Glomerular visceral epithelial cell (primary cell): ENCODE results near the gene SHB.
A peak's percentile ranks its signal among the peaks of the same experiment; 100 is the strongest.

ENCODE experiments used
- DNase-seq: peaks from one replicate; pipeline ENCODE4 v3.0.0-alpha.2; 2016; ENCODE audit errors: extremely low spot score

Gene SHB

GRCh38 chr9:38068701-38069628, at the start of gene SHB:
TSS of gene SHB (minus strand) at chr9:38069227. CDS start at chr9:38068645, 582 bp downstream.
- peak; percentile 89 for DNase-seq

GRCh38 chr9:38117651-38118050, 48.6 kb upstream of the SHB start:
- DNase-seq: no peak

GRCh38 chr9:38114905-38115304, 45.9 kb upstream of the SHB start:
- DNase-seq: no peak

- DNase-seq: no peak
Measured at GRCh38 chr9:38112456-38112855, 43.4 kb upstream of the SHB start.

- DNase-seq: peak; percentile 82
Measured at GRCh38 chr9:38112049-38112448, 43.0 kb upstream of the SHB start.

GRCh38 chr9:38110476-38110875, 41.4 kb upstream of the SHB start:
- peak; percentile 38 for DNase-seq

GRCh38 chr9:38109601-38110000, 40.6 kb upstream of the SHB start:
- DNase-seq: no peak

- DNase-seq: no peak
Measured at GRCh38 chr9:38108326-38108725, 39.3 kb upstream of the SHB start.

GRCh38 chr9:38107811-38108304, 38.8 kb upstream of the SHB start:
- peak; percentile 73 for DNase-seq

GRCh38 chr9:38107405-38107804, 38.4 kb upstream of the SHB start:
- DNase-seq: no peak

GRCh38 chr9:38106488-38106887, 37.5 kb upstream of the SHB start:
- DNase-seq: no peak

- DNase-seq: no peak
Measured at GRCh38 chr9:38103340-38103739, 34.3 kb upstream of the SHB start.

GRCh38 chr9:38101423-38101822, 32.4 kb upstream of the SHB start:
- no peak for DNase-seq

- DNase-seq: no peak
Measured at GRCh38 chr9:38096238-38096805, 27.3 kb upstream of the SHB start.

- no peak for DNase-seq
Measured at GRCh38 chr9:38094165-38094564, 25.1 kb upstream of the SHB start.

- no peak for DNase-seq
Measured at GRCh38 chr9:38092656-38093055, 23.6 kb upstream of the SHB start.

- no peak for DNase-seq
Measured at GRCh38 chr9:38092200-38092524, 23.1 kb upstream of the SHB start.

GRCh38 chr9:38091310-38092199, 22.5 kb upstream of the SHB start:
- no peak for DNase-seq

GRCh38 chr9:38090170-38090569, 21.1 kb upstream of the SHB start:
- DNase-seq: no peak

GRCh38 chr9:38089387-38090165, 20.5 kb upstream of the SHB start:
- no peak for DNase-seq
